Activated T-helper 2 cell treated with anti-CD3 and anti-CD28 coated beads, Interferon-gamma antibody, Interleukin-2, Interleukin-4, amounts not matched to agents 10 μg/mL and 5 μg/mL and 100 μg/mL, durations not matched to agents 14 hours and 24 hours and 36 hours (primary cell): ENCODE measurements around the gene PGAM2. TPM values are rescaled to one million over a fixed set of nuclear protein-coding genes. Genes with fewer than 3 reads are reported as not detected.

Experiments used
- DNase-seq: peaks from one replicate; pipeline ENCODE4 v3.0.0; 2021; ENCODE audit warnings: low spot score
- H3K27ac Mint-ChIP-seq: one replicate; pipeline ENCODE4 v1.8.0; 2021; ENCODE audit warnings: mixed read lengths
- H3K27me3 Mint-ChIP-seq: one replicate; pipeline ENCODE4 v1.8.0; 2021; ENCODE audit warnings: low read depth, mixed read lengths
- H3K36me3 Mint-ChIP-seq: one replicate; pipeline ENCODE4 v1.8.0; 2021; ENCODE audit warnings: low read depth, mixed read lengths
- H3K4me1 Mint-ChIP-seq: one replicate; pipeline ENCODE4 v1.8.0; 2021; ENCODE audit warnings: low read depth, mixed read lengths
- H3K4me3 Mint-ChIP-seq: one replicate; pipeline ENCODE4 v1.8.0; 2021; ENCODE audit warnings: low read depth, mild to moderate bottlenecking, moderate library complexity, mixed read lengths
- H3K9me3 Mint-ChIP-seq: one replicate; pipeline ENCODE4 v1.8.0; 2021; ENCODE audit warnings: mixed read lengths
- intact Hi-C: fragments of 100-400 bp; cut with micrococcal nuclease; formaldehyde crosslinking; loops from one replicate; pipeline ENCODE4 v1.15.1; 2023
- total RNA-seq: library from RNA; stranded (reverse); gene quantifications from 2 replicates; pipeline ENCODE4 v1.2.3, GENCODE V29; 2022

Gene PGAM2
- total RNA-seq, 1 donor from 2014 or later, result 0.73 TPM

- Mint-ChIP-seq H3K4me3 (no peak overlapping the region), H3K27me3 (no peaks in the 10 kb centered on the region), H3K27ac (no peak overlapping the region), H3K9me3 (no peaks in the 10 kb centered on the region), H3K36me3 (peaks cover 73% of the 10 kb centered on the region), H3K4me1 (peaks cover 6% of the 10 kb centered on the region)
- intact Hi-C loops, result no loop called here
- no peak for DNase-seq
These were observed 12.5 kb downstream of the PGAM2 start for GRCh38 chr7:44052771-44053365.

- Mint-ChIP-seq H3K27me3 (no peaks in the 10 kb centered on the region), H3K27ac (no peak overlapping the region), H3K9me3 (no peaks in the 10 kb centered on the region), H3K36me3 (peaks cover 72% of the 10 kb centered on the region), H3K4me3 (no peak overlapping the region), H3K4me1 (peaks cover 15% of the 10 kb centered on the region)
- intact Hi-C loops, result no loop called here
- no peak for DNase-seq
These were observed 13.7 kb downstream of the PGAM2 start for GRCh38 chr7:44051611-44052220.

- Mint-ChIP-seq H3K27ac (no peak overlapping the region), H3K36me3 (peaks cover 72% of the 10 kb centered on the region), H3K4me3 (no peak overlapping the region), H3K4me1 (peaks cover 22% of the 10 kb centered on the region), H3K27me3 (no peaks in the 10 kb centered on the region), H3K9me3 (no peaks in the 10 kb centered on the region)
- DNase-seq, result no peak
- intact Hi-C loops, result no loop called here
These were observed 14.3 kb downstream of the PGAM2 start for GRCh38 chr7:44050915-44051560.

GRCh38 chr7:44050121-44050914 is 15.0 kb downstream of the PGAM2 start:
- intact Hi-C loops, result no loop called here
- Mint-ChIP-seq H3K4me1 (peaks cover 29% of the 10 kb centered on the region), H3K27ac (no peak overlapping the region), H3K4me3 (no peak overlapping the region), H3K27me3 (no peaks in the 10 kb centered on the region), H3K36me3 (peaks cover 72% of the 10 kb centered on the region), H3K9me3 (no peaks in the 10 kb centered on the region)
- DNase-seq, result no peak

- H3K27me3 Mint-ChIP-seq, result no peaks in the 10 kb centered on the region
- intact Hi-C loops, result no loop called here
- DNase-seq, result no peak
- H3K36me3 Mint-ChIP-seq, result peaks cover 69% of the 10 kb centered on the region
- no peak overlapping the region for H3K4me3 Mint-ChIP-seq
- H3K4me1 Mint-ChIP-seq, result peaks cover 33% of the 10 kb centered on the region
- H3K27ac Mint-ChIP-seq, result no peak overlapping the region
- no peaks in the 10 kb centered on the region for H3K9me3 Mint-ChIP-seq
These were observed 17.2 kb downstream of the PGAM2 start for GRCh38 chr7:44048031-44048795.

GRCh38 chr7:44046321-44047061 is 18.9 kb downstream of the PGAM2 start:
- Mint-ChIP-seq H3K36me3 (peaks cover 56% of the 10 kb centered on the region), H3K27ac (peak overlapping the region; percentile 87), H3K4me1 (peaks cover 33% of the 10 kb centered on the region), H3K9me3 (no peaks in the 10 kb centered on the region), H3K4me3 (peak overlapping the region; percentile 90), H3K27me3 (no peaks in the 10 kb centered on the region)
- DNase-seq, result no peak
- intact Hi-C loops, result no loop called here

GRCh38 chr7:44045226-44046014 is 19.9 kb downstream of the PGAM2 start:
- peak overlapping the region; percentile 90 for H3K4me3 Mint-ChIP-seq
- peaks cover 45% of the 10 kb centered on the region for H3K36me3 Mint-ChIP-seq
- H3K27me3 Mint-ChIP-seq, result no peaks in the 10 kb centered on the region
- DNase-seq, result no peak
- intact Hi-C loops, result no loop called here
- peaks cover 30% of the 10 kb centered on the region for H3K4me1 Mint-ChIP-seq
- peak overlapping the region; percentile 87 for H3K27ac Mint-ChIP-seq
- no peaks in the 10 kb centered on the region for H3K9me3 Mint-ChIP-seq

- Mint-ChIP-seq H3K4me3 (peak within 1 kb of the TSS; percentile 90), H3K4me1 (peaks cover 30% of the 10 kb centered on the region), H3K27me3 (no peaks in the 10 kb centered on the region), H3K27ac (peak within 1 kb of the TSS; percentile 87), H3K9me3 (no peaks in the 10 kb centered on the region), H3K36me3 (peaks cover 38% of the 10 kb centered on the region)
- peak; percentile 89 for DNase-seq
- intact Hi-C loops, result loop anchor here (1.0 kb wide), 2 partner anchors 25 to 38 kb away; partner anchors contain the start of gene POLM
These were observed 20.8 kb downstream of the PGAM2 start, which contains the start of gene DBNL for GRCh38 chr7:44044315-44045225. Gene DBNL, plus strand, starts transcription at chr7:44044702. Its CDS starts 36 bp downstream, at chr7:44044738.

- no peak for DNase-seq
- Mint-ChIP-seq H3K4me1 (peaks cover 33% of the 10 kb centered on the region), H3K27me3 (no peaks in the 10 kb centered on the region), H3K4me3 (peak overlapping the region; percentile 90), H3K27ac (peak overlapping the region; percentile 83), H3K9me3 (no peaks in the 10 kb centered on the region), H3K36me3 (peaks cover 33% of the 10 kb centered on the region)
- intact Hi-C loops, result loop anchor here (1.0 kb wide), 2 partner anchors 25 to 38 kb away; partner anchors contain the start of gene POLM
These were observed 21.5 kb downstream of the PGAM2 start for GRCh38 chr7:44043902-44044301.

- no peak for DNase-seq
- Mint-ChIP-seq H3K9me3 (no peaks in the 10 kb centered on the region), H3K36me3 (peaks cover 21% of the 10 kb centered on the region), H3K27me3 (no peaks in the 10 kb centered on the region), H3K4me1 (peaks cover 26% of the 10 kb centered on the region), H3K4me3 (peak overlapping the region; percentile 48), H3K27ac (peak overlapping the region; percentile 51)
- intact Hi-C loops, result no loop called here
These were observed 23.1 kb downstream of the PGAM2 start for GRCh38 chr7:44042221-44042620.
